GM12878 (cell line): ENCODE measurements around the gene KDSR. TPM values are rescaled to one million over a fixed set of nuclear protein-coding genes. Genes with fewer than 3 reads are reported as not detected.

Experiments used
- ATAC-seq: fragments of 200-7000 bp; cut with Tn5 transposase; 3 replicates; pipeline ENCODE4 v1.9.1; 2020; ENCODE audit warnings: mild to moderate bottlenecking, moderate library complexity
- BruUV-seq: library from RNA; stranded (reverse); fragments of 400-500 nt; replicated peaks from 2 replicates; lab custom pipeline; 2021; lab: Mats Ljungman, UMichigan
- CTCF ChIA-PET: fragments of 300-600 bp; sonication (Branson Sonifier 250); formaldehyde crosslinking; extraction: SDS; loops from one replicate; lab custom pipeline; 2021; ENCODE audit warnings: inconsistent platforms; lab: Yijun Ruan, JAX
- POLR2A ChIA-PET: fragments of 350-600 bp; formaldehyde crosslinking; extraction: SDS; loops from one replicate; lab custom pipeline; 2021; ENCODE audit warnings: inconsistent platforms; lab: Charles Lee
- RAD21 ChIA-PET: fragments of 300-600 bp; sonication (Branson Sonifier 250); formaldehyde crosslinking; loops from one replicate; lab custom pipeline; 2023; ENCODE audit warnings: antibody characterized with exemption; ENCODE audit not compliant: unreplicated experiment; lab: Charles Lee
- SMC1A ChIA-PET: fragments of 300-600 bp; sonication (Branson Sonifier 250); formaldehyde crosslinking; loops from one replicate; lab custom pipeline; 2023; ENCODE audit not compliant: unreplicated experiment, uncharacterized antibody; lab: Charles Lee
- DNase-seq: peaks from one replicate; pipeline ENCODE4 v3.0.0-alpha.2; 2011; ENCODE audit warnings: low read depth, low spot score
- FAIRE-seq: peaks from 3 replicates; lab custom pipeline; 2011; peaks lifted over from hg19 to GRCh38; lab: Jason Lieb, UNC
- H2AFZ ChIP-seq: 2 replicates; pipeline ENCODE4 v1.6.0; 2011; ENCODE audit warnings: low read depth, low read length, control low read depth; ENCODE audit not compliant: control insufficient read depth
- H3K27ac ChIP-seq: 2 replicates; pipeline ENCODE4 v1.5.1; 2011; ENCODE audit warnings: control low read depth; ENCODE audit not compliant: control insufficient read depth, insufficient read depth
- H3K27me3 ChIP-seq, 2 experiments: replicated peaks in 1 of 2; 2 replicates each; pipeline versions ENCODE4 v1.6.0 to v1.6.1; 2011; ENCODE audit warnings: low read length in 1 of 2; ENCODE audit not compliant: control insufficient read depth in 2 of 2, insufficient read depth in 2 of 2
- H3K36me3 ChIP-seq, 2 experiments: 2 replicates each; pipeline ENCODE4 v1.5.1; 2011; ENCODE audit warnings: low read length in 1 of 2; ENCODE audit not compliant: control insufficient read depth in 2 of 2, insufficient read depth in 2 of 2
- H3K4me1 ChIP-seq: 2 replicates; pipeline ENCODE4 v1.6.1; 2011; ENCODE audit warnings: mild to moderate bottlenecking, low read length, moderate library complexity, mixed read lengths; ENCODE audit not compliant: control insufficient read depth, insufficient read depth
- H3K4me2 ChIP-seq: 2 replicates; pipeline ENCODE4 v1.6.0; 2011; ENCODE audit warnings: control low read depth; ENCODE audit not compliant: control insufficient read depth, insufficient read depth
- H3K4me3 ChIP-seq: fragments of 200-600 bp; sonication (generic); 2 replicates; pipeline ENCODE4 v1.5.1; 2016
- H3K79me2 ChIP-seq: 2 replicates; pipeline ENCODE4 v1.6.0; 2011; ENCODE audit warnings: low read length; ENCODE audit not compliant: control insufficient read depth, insufficient read depth
- H3K9ac ChIP-seq: 2 replicates; pipeline ENCODE4 v1.8.0; 2011; ENCODE audit warnings: low read length, control low read depth, mixed read lengths; ENCODE audit not compliant: control insufficient read depth, insufficient read depth
- H3K9me3 ChIP-seq: replicated peaks from 3 replicates; pipeline ENCODE4 v1.5.1; 2011; ENCODE audit warnings: mild to moderate bottlenecking, low read length; ENCODE audit not compliant: control insufficient read depth, insufficient read depth
- H4K20me1 ChIP-seq: 2 replicates; pipeline ENCODE4 v1.6.0; 2011; ENCODE audit not compliant: control insufficient read depth, insufficient read depth
- ASH2L ChIP-seq: fragments of 300-600, 200-600 bp; sonication (generic); IDR thresholded peaks from 2 replicates; pipeline ENCODE4 v1.6.1; 2017; ENCODE audit warnings: low read depth, mild to moderate bottlenecking, borderline replicate concordance
- CUX1 ChIP-seq: IDR thresholded peaks from 2 replicates; pipeline ENCODE4 v1.6.1; 2012; ENCODE audit warnings: improper control_type of control experiment, low read depth, low read length; ENCODE audit not compliant: insufficient replicate concordance
- IRF5 ChIP-seq: fragments of 450-650 bp; IDR thresholded peaks from 2 replicates; pipeline ENCODE4 v1.6.1; 2017; ENCODE audit warnings: borderline replicate concordance
- JUNB ChIP-seq: IDR thresholded peaks from 2 replicates; pipeline ENCODE4 v1.6.1; 2016; ENCODE audit warnings: antibody characterized with exemption, mild to moderate bottlenecking
- KDM1A ChIP-seq: fragments of 200-600 bp; sonication (generic); IDR thresholded peaks from 2 replicates; pipeline ENCODE4 v1.6.1; 2016; ENCODE audit warnings: borderline replicate concordance
- MEF2B ChIP-seq: fragments of 450-650 bp; IDR thresholded peaks from 2 replicates; pipeline ENCODE4 v1.6.1; 2018; ENCODE audit warnings: mild to moderate bottlenecking, moderate library complexity; ENCODE audit not compliant: partially characterized antibody, poor library complexity, severe bottlenecking
- NKRF ChIP-seq: fragments of 450-650 bp; conservative IDR thresholded peaks from 2 replicates; pipeline ENCODE4 v1.6.1; 2017; ENCODE audit warnings: mild to moderate bottlenecking, moderate library complexity
- PKNOX1 ChIP-seq: fragments of 450-650 bp; IDR thresholded peaks from 2 replicates; pipeline ENCODE4 v1.6.1; 2016; ENCODE audit warnings: mild to moderate bottlenecking
- POLR2AphosphoS5 ChIP-seq: IDR thresholded peaks from 2 replicates; pipeline ENCODE4 v1.6.1; 2011; ENCODE audit warnings: mild to moderate bottlenecking, low read length, inconsistent platforms
- POU2F2 ChIP-seq: IDR thresholded peaks from 3 replicates; pipeline ENCODE4 v1.6.1; 2011; ENCODE audit warnings: low read depth, mild to moderate bottlenecking, low read length, borderline replicate concordance
- SUZ12 ChIP-seq: fragments of 200-600 bp; sonication (generic); IDR thresholded peaks from one replicate; pipeline ENCODE4 v1.6.1; 2018; ENCODE audit warnings: antibody characterized with exemption, mild to moderate bottlenecking; ENCODE audit not compliant: unreplicated experiment
- TCF3 ChIP-seq: IDR thresholded peaks from 2 replicates; pipeline ENCODE4 v1.6.1; 2012; ENCODE audit warnings: low read depth, mild to moderate bottlenecking, low read length, borderline replicate concordance; ENCODE audit not compliant: insufficient read depth
- WRNIP1 ChIP-seq: IDR thresholded peaks from 2 replicates; pipeline ENCODE4 v1.6.1; 2011; ENCODE audit warnings: low read depth, low read length, improper control_type of control experiment, borderline replicate concordance
- YBX1 ChIP-seq: fragments of 450-650 bp; IDR thresholded peaks from 2 replicates; pipeline ENCODE4 v1.6.1; 2016; ENCODE audit warnings: antibody characterized with exemption
- ZNF622 ChIP-seq: fragments of 450-650 bp; IDR thresholded peaks from 2 replicates; pipeline ENCODE4 v1.6.1; 2017; ENCODE audit warnings: mild to moderate bottlenecking, inconsistent platforms
- WGBS: methylation state at CpG from one replicate; pipeline ENCODE4 v1.1.6; 2016; ENCODE audit warnings: low lambda C conversion rate; ENCODE audit not compliant: insufficient replicate concordance, insufficient coverage; ENCODE audit errors: missing lambda C conversion rate; 5-methylcytosine and 5-hydroxymethylcytosine counted together
- in situ Hi-C: fragments of 300-500 bp; cut with MboI; formaldehyde crosslinking; loops from 9 replicates; pipeline ENCODE4 v1.14.3; 2018; ENCODE audit warnings: mixed read lengths
- intact Hi-C: fragments of 100-400 bp; cut with micrococcal nuclease; formaldehyde crosslinking; loops from one replicate; pipeline ENCODE4 v1.14.2; 2022; ENCODE audit not compliant: unreplicated experiment
- polyA plus RNA-seq, 11 experiments: library from polyadenylated mRNA; depleted of rRNA in 4 of 11; unstranded in 6 of 11; stranded (reverse) in 5 of 11; fragments of >200 nt; fragmentation: Nextera tagmentation in 4 of 11; fragmentation: Illumina TruSeq in 1 of 11; extraction: Ambion mirVana in 4 of 11; extraction: Trizol in 1 of 11; gene quantifications; 1 replicate in 1 of 11; 2 replicates in 10 of 11; pipeline versions ENCODE4 v1.2.1 to v1.2.3, GENCODE V29; 2011 to 2016; ENCODE audit warnings: inconsistent platforms in 2 of 11, missing spikeins in 2 of 11, low read depth in 1 of 11
- total RNA-seq, 4 experiments: library from RNA; depleted of rRNA in 3 of 4; stranded (reverse); fragments of >200 nt in 3 of 4; fragmentation: Illumina TruSeq in 1 of 4; extraction: Trizol in 1 of 4; gene quantifications; 2 replicates each; pipeline versions ENCODE4 v1.2.1 to v1.2.3, GENCODE V29; 2013 to 2021

The KDSR gene
- total and polyA plus RNA-seq, 10 of the 15 experiments (the other 5 are each of a cell fraction or from before 2014, with no cell fraction given) = 5.2 to 25.9 (median 14.3) TPM

- ChIA-PET SMC1A (interaction anchor here (0.8 to 1.9 kb wide), 6 partner anchors 10 to 32 kb away, joined by 3 to 5 read pairs (median 4); no protein-coding TSS in a partner anchor), POLR2A (interaction anchor here (1.5 kb wide), 1 partner anchor 12 kb away, joined by 3 read pairs; no protein-coding TSS in a partner anchor), RAD21 (no interaction called here), CTCF (interaction anchor here (0.7 to 1.2 kb wide), 3 partner anchors 15 to 44 kb away, joined by 3 to 7 read pairs (median 3); no protein-coding TSS in a partner anchor)
- BruUV-seq = no TSS peak
- in situ Hi-C loops (no loop called here), intact Hi-C loops (no loop called here)
- Histone ChIP-seq H4K20me1 (no peaks in the 10 kb centered on the region), H3K4me3 (no peak overlapping the region), H2AFZ (no peak overlapping the region), H3K36me3 (peaks cover 1 to 37% of the 10 kb centered on the region in 2 experiments), H3K4me2 (no peak overlapping the region), H3K79me2 (no peaks in the 10 kb centered on the region), H3K9ac (no peak overlapping the region), H3K27ac (no peak overlapping the region), H3K27me3 (no peaks in the 10 kb centered on the region), H3K4me1 (no peaks in the 10 kb centered on the region), H3K9me3 (no peaks in the 10 kb centered on the region)
- WGBS = 85% methylated on average over 3 of the region's 3 CpGs
- no peak for DNase-seq
- no peak for ATAC-seq
- FAIRE-seq = no peak
- TF ChIP-seq ZNF622 = no peak
- no peak for TF ChIP-seq PKNOX1
- no peak for TF ChIP-seq SUZ12
- no peak for TF ChIP-seq JUNB
- no peak for TF ChIP-seq YBX1
- no peak for TF ChIP-seq POLR2AphosphoS5
- no peak for TF ChIP-seq TCF3
- no peak for TF ChIP-seq NKRF
- no peak for TF ChIP-seq MEF2B
- TF ChIP-seq KDM1A = no peak
- TF ChIP-seq WRNIP1 = no peak
- no peak for TF ChIP-seq POU2F2
- no peak for TF ChIP-seq CUX1
- no peak for TF ChIP-seq IRF5
- TF ChIP-seq ASH2L = no peak
These were observed 27.9 kb upstream of the KDSR start for GRCh38 chr18:63394954-63395353.
